Keratinocyte (primary cell): ENCODE results near the gene ARSB. TPM values are rescaled to one million over a fixed set of nuclear protein-coding genes. Genes with fewer than 3 reads are reported as not detected.

ENCODE experiments used
- DNase-seq: peaks from one replicate; pipeline ENCODE4 v3.0.0-alpha.2; 2011; ENCODE audit warnings: low read depth, missing footprints, low spot score
- FAIRE-seq: peaks from 2 replicates; lab custom pipeline; 2011; peaks lifted over from hg19 to GRCh38; lab: Jason Lieb, UNC
- H2AFZ ChIP-seq: 2 replicates; pipeline ENCODE4 v1.6.0; 2012; ENCODE audit warnings: low read length, control low read depth, inconsistent platforms; ENCODE audit not compliant: control insufficient read depth
- H3K27ac ChIP-seq: 2 replicates; pipeline ENCODE4 v1.5.1; 2011; ENCODE audit warnings: low read length; ENCODE audit not compliant: control insufficient read depth, insufficient read depth
- H3K27me3 ChIP-seq: 3 replicates; pipeline ENCODE4 v1.6.0; 2011; ENCODE audit warnings: low read length; ENCODE audit not compliant: control insufficient read depth, insufficient read depth; ENCODE audit errors: extremely low read depth
- H3K36me3 ChIP-seq, 2 experiments: 2 replicates in 1 of 2; 3 replicates in 1 of 2; pipeline ENCODE4 v1.5.1; 2011; ENCODE audit warnings: low read length in 2 of 2, mild to moderate bottlenecking in 1 of 2; ENCODE audit not compliant: control insufficient read depth in 2 of 2, insufficient read depth in 2 of 2; ENCODE audit errors: extremely low read depth in 1 of 2
- H3K4me1 ChIP-seq: 3 replicates; pipeline ENCODE4 v1.5.1; 2011; ENCODE audit warnings: low read length; ENCODE audit not compliant: control insufficient read depth, insufficient read depth; ENCODE audit errors: extremely low read depth
- H3K4me2 ChIP-seq: 3 replicates; pipeline ENCODE4 v1.6.0; 2011; ENCODE audit warnings: low read depth, low read length; ENCODE audit not compliant: control insufficient read depth, insufficient read depth; ENCODE audit errors: extremely low read depth
- H3K4me3 ChIP-seq, 3 experiments: fragments of 200-600 bp in 1 of 3; sonication (generic) in 1 of 3; 2 replicates in 2 of 3; 3 replicates in 1 of 3; pipeline ENCODE4 v1.5.1; 2011 to 2016; ENCODE audit warnings: low read length in 3 of 3, mild to moderate bottlenecking in 3 of 3, control low read depth in 2 of 3, inconsistent platforms in 1 of 3, low read depth in 1 of 3, mixed read lengths in 1 of 3, mixed run types in 1 of 3, moderate library complexity in 1 of 3; ENCODE audit not compliant: control insufficient read depth in 2 of 3, insufficient read depth in 2 of 3; ENCODE audit errors: extremely low read depth in 1 of 3
- H3K79me2 ChIP-seq: 2 replicates; pipeline ENCODE4 v1.6.0; 2012; ENCODE audit warnings: low read length; ENCODE audit not compliant: control insufficient read depth, insufficient read depth
- H3K9ac ChIP-seq: 3 replicates; pipeline ENCODE4 v1.6.0; 2011; ENCODE audit warnings: low read length; ENCODE audit not compliant: control insufficient read depth, insufficient read depth; ENCODE audit errors: extremely low read depth
- H3K9me1 ChIP-seq: 3 replicates; pipeline ENCODE4 v1.6.0; 2011; ENCODE audit warnings: low read length; ENCODE audit not compliant: control insufficient read depth, insufficient read depth; ENCODE audit errors: extremely low read depth
- H3K9me3 ChIP-seq: 2 replicates; pipeline ENCODE4 v1.5.1; 2012; ENCODE audit warnings: low read depth, low read length; ENCODE audit not compliant: control insufficient read depth
- H4K20me1 ChIP-seq: 3 replicates; pipeline ENCODE4 v1.6.0; 2011; ENCODE audit warnings: low read length; ENCODE audit not compliant: control insufficient read depth, insufficient read depth; ENCODE audit errors: extremely low read depth
- EZH2 ChIP-seq: IDR thresholded peaks from one replicate; pipeline ENCODE4 v1.6.1; 2012; ENCODE audit warnings: inconsistent platforms, mild to moderate bottlenecking, low read length, moderate library complexity
- dilution Hi-C: fragments of 300-500 bp; cut with MboI; formaldehyde crosslinking; loops from one replicate; pipeline ENCODE4 v1.7.0; 2020; ENCODE audit warnings: low sequenced_read_pairs; ENCODE audit not compliant: extremely low pct_ligation_motif_present
- polyA plus RNA-seq, 5 experiments: library from polyadenylated mRNA; depleted of rRNA in 3 of 5; stranded (reverse) in 3 of 5; stranded (forward) in 1 of 5; unstranded in 1 of 5; fragments of >200 nt; gene quantifications; 1 replicate in 1 of 5; 2 replicates in 3 of 5; 3 replicates in 1 of 5; pipeline versions ENCODE4 v1.2.1 to v1.2.3, GENCODE V29; 2011 to 2012; ENCODE audit warnings: missing spikeins in 2 of 5, low read depth in 1 of 5, low replicate concordance in 1 of 5
- TF ChIP-seq, protein P1 (sequence below), 3 experiments: IDR thresholded peaks in 1 of 3; conservative IDR thresholded peaks in 1 of 3; optimal IDR thresholded peaks in 1 of 3; 2 replicates in 2 of 3; 3 replicates in 1 of 3; pipeline versions ENCODE3 to v1.5.1; 2011; ENCODE audit warnings: low read length in 3 of 3, mild to moderate bottlenecking in 3 of 3, moderate library complexity in 2 of 3, control low read depth in 1 of 3, inconsistent platforms in 1 of 3; ENCODE audit not compliant: insufficient read depth in 2 of 3; ENCODE audit errors: extremely low read depth in 1 of 3

The ARSB gene
- polyA plus RNA-seq, 1 donor (not counting 4 experiments of a cell fraction or from before 2014, with no cell fraction given): 4.5 TPM

DNA sequence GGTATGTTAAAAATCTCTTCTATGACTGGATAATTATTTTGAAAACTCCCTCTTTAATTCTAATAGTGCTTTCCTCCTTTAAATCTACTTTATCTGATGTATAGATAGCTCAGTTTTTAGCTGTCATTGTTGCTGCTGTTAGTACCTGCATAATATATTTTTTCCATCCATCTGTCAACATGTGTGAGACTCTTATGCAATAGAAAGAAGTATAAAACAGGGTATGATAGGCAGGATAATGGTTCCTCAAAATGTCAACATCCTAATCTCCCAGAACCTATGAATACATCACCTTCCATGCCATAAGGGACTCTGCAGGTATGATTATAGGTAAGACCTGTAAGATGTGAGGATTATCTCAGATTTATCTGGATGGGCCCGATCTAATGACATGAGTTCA lies 199.7 kb downstream of the ARSB start:
- dilution Hi-C loops: no loop called here

DNA sequence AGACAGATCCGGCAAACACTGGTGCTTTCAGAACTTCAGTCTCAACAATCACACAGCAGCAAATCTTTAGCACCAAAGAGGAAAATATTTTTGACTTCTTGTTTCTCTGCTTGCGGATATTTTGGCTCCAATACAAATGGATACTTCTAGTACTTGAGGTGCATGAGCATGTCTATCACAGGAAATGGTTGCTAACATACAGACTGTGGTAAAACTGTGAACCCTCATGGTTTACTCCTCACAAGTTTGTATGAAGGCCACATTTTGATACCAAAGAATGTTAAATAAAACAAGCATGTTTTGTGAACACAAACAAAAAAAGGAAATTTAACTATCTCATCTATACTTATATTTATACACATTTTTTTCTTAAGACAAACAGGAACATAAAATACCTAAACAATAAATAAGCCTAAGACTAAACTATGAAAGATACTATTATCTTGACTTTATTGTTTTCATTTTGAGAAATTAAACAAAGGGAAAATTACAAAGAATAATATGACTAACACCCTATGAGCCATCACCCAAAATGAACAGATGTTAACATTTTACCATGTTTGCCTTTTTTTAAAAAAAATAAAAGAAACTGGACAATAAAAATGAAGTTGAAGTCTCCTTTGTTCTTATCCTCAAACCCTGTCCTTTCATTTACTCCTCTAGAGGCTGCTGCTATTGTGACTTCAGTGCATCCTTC lies 201.5 kb downstream of the ARSB start:
- H3K27me3 ChIP-seq: no peaks in the 10 kb centered on the region
- H3K27ac ChIP-seq: no peak overlapping the region
- peaks cover 11% of the 10 kb centered on the region for H3K4me1 ChIP-seq
- no peak overlapping the region for H3K4me2 ChIP-seq
- H3K36me3 ChIP-seq: no peaks in the 10 kb centered on the region
- no peaks in the 10 kb centered on the region for H3K9me3 ChIP-seq
- H3K9ac ChIP-seq: no peak overlapping the region
- dilution Hi-C loops: no loop called here
- no peak for TF ChIP-seq EZH2
- TF ChIP-seq, protein P1, sequence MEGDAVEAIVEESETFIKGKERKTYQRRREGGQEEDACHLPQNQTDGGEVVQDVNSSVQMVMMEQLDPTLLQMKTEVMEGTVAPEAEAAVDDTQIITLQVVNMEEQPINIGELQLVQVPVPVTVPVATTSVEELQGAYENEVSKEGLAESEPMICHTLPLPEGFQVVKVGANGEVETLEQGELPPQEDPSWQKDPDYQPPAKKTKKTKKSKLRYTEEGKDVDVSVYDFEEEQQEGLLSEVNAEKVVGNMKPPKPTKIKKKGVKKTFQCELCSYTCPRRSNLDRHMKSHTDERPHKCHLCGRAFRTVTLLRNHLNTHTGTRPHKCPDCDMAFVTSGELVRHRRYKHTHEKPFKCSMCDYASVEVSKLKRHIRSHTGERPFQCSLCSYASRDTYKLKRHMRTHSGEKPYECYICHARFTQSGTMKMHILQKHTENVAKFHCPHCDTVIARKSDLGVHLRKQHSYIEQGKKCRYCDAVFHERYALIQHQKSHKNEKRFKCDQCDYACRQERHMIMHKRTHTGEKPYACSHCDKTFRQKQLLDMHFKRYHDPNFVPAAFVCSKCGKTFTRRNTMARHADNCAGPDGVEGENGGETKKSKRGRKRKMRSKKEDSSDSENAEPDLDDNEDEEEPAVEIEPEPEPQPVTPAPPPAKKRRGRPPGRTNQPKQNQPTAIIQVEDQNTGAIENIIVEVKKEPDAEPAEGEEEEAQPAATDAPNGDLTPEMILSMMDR (optimal IDR thresholded peaks at IDR 0.05 in 1 of 3, IDR thresholded peaks at IDR 0.05 in 1 of 3, conservative IDR thresholded peaks at IDR 0.05 in 1 of 3; ENCODE audit: extremely low read depth in 1 of 3, insufficient read depth in 2 of 3, low read length in 3 of 3): no peak
- H2AFZ ChIP-seq: no peak overlapping the region
- no peak for FAIRE-seq
- H3K79me2 ChIP-seq: no peaks in the 10 kb centered on the region
- H4K20me1 ChIP-seq: no peaks in the 10 kb centered on the region
- H3K9me1 ChIP-seq: no peaks in the 10 kb centered on the region
- no peak overlapping the region for H3K4me3 ChIP-seq
- DNase-seq: no peak

More for the DNA sequence above, 199.7 kb downstream of the ARSB start:
- Histone ChIP-seq H3K9me3 (no peaks in the 10 kb centered on the region), H3K79me2 (no peaks in the 10 kb centered on the region), H3K9me1 (no peaks in the 10 kb centered on the region), H3K4me3 (no peak overlapping the region), H2AFZ (no peak overlapping the region), H3K27me3 (no peaks in the 10 kb centered on the region), H3K27ac (no peak overlapping the region), H3K36me3 (no peaks in the 10 kb centered on the region), H4K20me1 (no peaks in the 10 kb centered on the region), H3K9ac (no peak overlapping the region), H3K4me1 (no peaks in the 10 kb centered on the region), H3K4me2 (no peak overlapping the region)
- DNase-seq (no peak), FAIRE-seq (no peak)
- no peak for TF ChIP-seq EZH2
- TF ChIP-seq, protein P1 (optimal IDR thresholded peaks at IDR 0.05 in 1 of 3, IDR thresholded peaks at IDR 0.05 in 1 of 3, conservative IDR thresholded peaks at IDR 0.05 in 1 of 3; ENCODE audit: extremely low read depth in 1 of 3, insufficient read depth in 2 of 3, low read length in 3 of 3): no peak
